ENCODE data around the gene BCKDHA. TPM values are rescaled to one million over a fixed set of nuclear protein-coding genes. Genes with fewer than 3 reads are reported as not detected.

The BCKDHA gene
- total and polyA plus RNA-seq, 7 donors = 19.0 to 35.7 (median 32.9) TPM

DNA sequence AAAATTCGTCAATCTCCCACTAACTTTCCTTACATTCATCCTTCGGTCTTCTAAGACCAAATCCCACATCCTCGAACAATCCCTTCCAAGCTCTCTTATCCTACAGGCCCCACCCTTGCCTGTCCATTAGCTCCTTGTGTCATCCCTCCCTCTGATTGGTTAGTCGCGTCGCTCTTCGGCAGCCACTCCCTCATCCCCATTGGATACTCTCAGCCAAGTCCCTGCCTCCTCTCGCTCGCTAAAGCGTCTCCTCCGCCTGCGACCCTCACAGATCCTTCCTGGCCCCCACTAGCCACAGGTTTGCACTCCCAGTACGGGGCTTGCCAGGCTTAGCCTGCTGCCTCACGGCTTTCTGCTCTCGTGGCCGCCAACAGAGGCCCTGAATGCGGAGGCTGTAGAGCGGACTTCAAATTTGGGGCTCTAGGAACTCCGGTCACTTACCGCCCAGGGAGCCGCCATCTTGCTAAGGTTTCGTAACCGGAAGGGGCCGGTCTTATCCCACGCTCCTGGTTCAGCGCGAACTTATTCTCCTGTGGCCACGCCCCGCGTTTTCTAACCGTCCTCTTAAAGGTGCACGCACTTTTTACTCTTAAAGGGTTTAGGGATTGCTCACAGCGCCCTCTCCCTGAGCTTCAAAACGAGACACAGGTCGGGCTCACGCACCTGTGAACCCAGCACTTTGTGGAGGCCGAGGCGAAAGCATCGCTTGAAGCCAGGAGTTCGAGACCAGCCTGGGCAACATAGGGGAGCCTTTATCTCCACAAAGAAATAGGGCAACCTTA lies 42.0 kb downstream of the BCKDHA start, which contains the start of gene DMAC2:
Gene DMAC2, minus strand, starts transcription at position 472 of the 782 bp plus-strand sequence. Its CDS starts 13 bp downstream, at position 459.
- WGBS, 2 donors = 0% methylated on average over 40 of the region's 40 CpGs
- peak; percentile 99 for DNase-seq
- Histone ChIP-seq H3K36me3 (peaks cover 0 to 23% (median 0%) of the 10 kb centered on the region in 4 donors), H3K4me3 (peak within 1 kb of the TSS; percentile 64 to 78 (median 74)), H3K9me3 (no peaks in the 10 kb centered on the region), H3K4me1 (peaks cover 0 to 18% (median 11%) of the 10 kb centered on the region in 4 donors), H3K27ac (peak within 1 kb of the TSS; percentile 89 to 98 (median 94)), H3K27me3 (peaks cover 0 to 19% (median 0%) of the 10 kb centered on the region in 3 donors)
- intact Hi-C loops (cut with DNase I) = loop anchor here (1.0 kb wide), 1 partner anchor 42 kb away; the partner anchor contains the start of genes BCKDHA and EXOSC5
- TF ChIP-seq EP300 (IDR thresholded peaks at IDR 0.05) = no peak
- TF ChIP-seq POLR2A (IDR thresholded peaks at IDR 0.05) = peak; percentile 74 to 78
- peak; percentile 68 to 89 (median 83) for TF ChIP-seq POLR2AphosphoS5 (IDR thresholded peaks at IDR 0.05)
- TF ChIP-seq, protein P1, sequence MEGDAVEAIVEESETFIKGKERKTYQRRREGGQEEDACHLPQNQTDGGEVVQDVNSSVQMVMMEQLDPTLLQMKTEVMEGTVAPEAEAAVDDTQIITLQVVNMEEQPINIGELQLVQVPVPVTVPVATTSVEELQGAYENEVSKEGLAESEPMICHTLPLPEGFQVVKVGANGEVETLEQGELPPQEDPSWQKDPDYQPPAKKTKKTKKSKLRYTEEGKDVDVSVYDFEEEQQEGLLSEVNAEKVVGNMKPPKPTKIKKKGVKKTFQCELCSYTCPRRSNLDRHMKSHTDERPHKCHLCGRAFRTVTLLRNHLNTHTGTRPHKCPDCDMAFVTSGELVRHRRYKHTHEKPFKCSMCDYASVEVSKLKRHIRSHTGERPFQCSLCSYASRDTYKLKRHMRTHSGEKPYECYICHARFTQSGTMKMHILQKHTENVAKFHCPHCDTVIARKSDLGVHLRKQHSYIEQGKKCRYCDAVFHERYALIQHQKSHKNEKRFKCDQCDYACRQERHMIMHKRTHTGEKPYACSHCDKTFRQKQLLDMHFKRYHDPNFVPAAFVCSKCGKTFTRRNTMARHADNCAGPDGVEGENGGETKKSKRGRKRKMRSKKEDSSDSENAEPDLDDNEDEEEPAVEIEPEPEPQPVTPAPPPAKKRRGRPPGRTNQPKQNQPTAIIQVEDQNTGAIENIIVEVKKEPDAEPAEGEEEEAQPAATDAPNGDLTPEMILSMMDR (IDR thresholded peaks at IDR 0.05) = peak in 2 of 4 experiments; percentile 19 to 39

DNA sequence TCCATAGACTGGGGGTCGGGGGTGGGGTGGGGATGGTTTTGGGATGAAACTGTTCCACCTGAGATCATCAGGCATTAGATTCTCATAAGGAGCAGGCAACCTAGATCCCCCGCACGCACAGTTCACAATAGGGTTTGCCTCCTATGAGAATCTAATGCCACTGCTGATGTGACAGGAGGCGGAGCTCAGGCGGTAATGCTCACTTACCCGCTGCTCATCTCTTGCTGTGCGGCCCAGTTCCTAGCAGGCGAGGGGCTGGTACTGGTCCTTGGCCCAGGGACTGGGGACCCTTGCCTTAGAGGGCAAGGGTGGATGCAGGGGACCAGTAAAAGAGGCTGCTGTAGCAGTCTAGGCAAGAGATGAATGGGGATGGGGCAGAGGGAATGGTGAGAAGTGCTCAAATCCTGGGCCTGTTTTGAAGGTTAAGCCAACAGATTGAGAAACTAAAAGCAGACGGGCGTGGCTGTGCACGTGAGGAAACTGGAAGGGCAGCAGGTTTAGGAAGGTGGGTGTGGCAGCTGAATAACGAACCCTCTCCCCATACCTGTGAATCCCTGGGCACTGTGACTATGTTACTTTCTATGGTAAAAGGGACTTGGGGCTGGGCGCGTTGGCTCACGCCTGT lies 43.8 kb downstream of the BCKDHA start:
- H3K4me3 ChIP-seq = no peak overlapping the region
- no peaks in the 10 kb centered on the region for H3K9me3 ChIP-seq
- TF ChIP-seq POLR2A (IDR thresholded peaks at IDR 0.05) (no peak), EP300 (IDR thresholded peaks at IDR 0.05) (no peak), POLR2AphosphoS5 (IDR thresholded peaks at IDR 0.05) (no peak)
- TF ChIP-seq, protein P1 (IDR thresholded peaks at IDR 0.05) = no peak
- peaks cover 0 to 17% (median 0%) of the 10 kb centered on the region in 4 donors for H3K36me3 ChIP-seq
- H3K27me3 ChIP-seq = peaks cover 0 to 28% (median 0%) of the 10 kb centered on the region in 3 donors
- WGBS, 2 donors = 70 to 87% methylated on average over 15 of the region's 15 CpGs
- DNase-seq = no peak
- H3K27ac ChIP-seq = no peak overlapping the region
- H3K4me1 ChIP-seq = peaks cover 0 to 18% (median 11%) of the 10 kb centered on the region in 4 donors
- intact Hi-C loops (cut with DNase I) = no loop called here

- Histone ChIP-seq H3K36me3 (peaks cover 0 to 4% (median 0%) of the 10 kb centered on the region in 4 donors), H3K4me1 (peaks cover 0 to 18% (median 11%) of the 10 kb centered on the region in 4 donors), H3K27ac (no peak within 1 kb of the TSS), H3K9me3 (no peaks in the 10 kb centered on the region), H3K4me3 (no peak within 1 kb of the TSS), H3K27me3 (peaks cover 0 to 38% (median 0%) of the 10 kb centered on the region in 3 donors)
- no peak for TF ChIP-seq EP300 (IDR thresholded peaks at IDR 0.05)
- TF ChIP-seq POLR2AphosphoS5 (IDR thresholded peaks at IDR 0.05) = no peak
- TF ChIP-seq POLR2A (IDR thresholded peaks at IDR 0.05) = no peak
- TF ChIP-seq, protein P1 (IDR thresholded peaks at IDR 0.05) = no peak
- DNase-seq = no peak
- intact Hi-C loops (cut with DNase I) = no loop called here
- WGBS, 2 donors = 62 to 74% methylated on average over 7 of the region's 7 CpGs
Observed at GRCh38 chr19:41442473-41443355, 45.1 kb downstream of the BCKDHA start, which contains the start of gene ERICH4. ERICH4 (plus strand) TSS chr19:41443156; CDS start chr19:41443170, 14 bp downstream.

DNA sequence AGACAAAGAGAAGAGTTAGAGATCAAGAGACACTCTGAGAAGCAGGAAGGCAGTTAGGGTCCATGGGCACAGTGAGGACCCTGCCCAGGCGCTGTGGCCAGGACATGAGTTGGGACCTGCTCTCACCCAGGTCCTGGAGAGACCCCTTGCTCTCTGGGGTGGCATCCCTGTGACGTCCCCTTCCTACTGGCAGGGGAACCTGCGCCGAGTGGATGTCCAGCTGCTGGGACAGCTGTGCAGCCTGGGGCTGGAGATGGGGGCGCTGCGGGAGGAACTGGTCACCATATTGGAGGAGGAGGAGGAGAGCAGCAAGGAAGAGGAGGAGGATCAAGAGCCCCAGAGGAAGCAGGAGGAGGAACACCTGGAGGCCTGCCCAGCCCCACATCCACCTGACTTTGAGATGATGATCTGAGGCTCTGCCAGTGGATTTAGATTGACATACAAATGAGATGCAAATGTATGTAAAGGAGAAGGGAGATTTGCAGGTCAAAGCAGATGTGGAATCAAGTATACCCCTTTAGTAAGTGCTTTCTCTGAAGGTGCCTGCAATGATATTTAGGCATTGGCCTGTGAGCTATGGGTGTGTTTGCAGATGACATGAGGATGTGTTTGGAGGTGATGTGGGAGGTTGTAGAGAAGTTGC lies 46.3 kb downstream of the BCKDHA start:
- Histone ChIP-seq H3K9me3 (no peaks in the 10 kb centered on the region), H3K4me1 (peaks cover 0 to 13% (median 6%) of the 10 kb centered on the region in 4 donors), H3K27ac (no peak overlapping the region), H3K27me3 (peaks cover 0 to 38% (median 0%) of the 10 kb centered on the region in 3 donors), H3K4me3 (no peak overlapping the region), H3K36me3 (no peaks in the 10 kb centered on the region)
- no peak for DNase-seq
- TF ChIP-seq POLR2AphosphoS5 (IDR thresholded peaks at IDR 0.05) = no peak
- TF ChIP-seq, protein P1 (IDR thresholded peaks at IDR 0.05) = no peak
- no peak for TF ChIP-seq POLR2A (IDR thresholded peaks at IDR 0.05)
- no peak for TF ChIP-seq EP300 (IDR thresholded peaks at IDR 0.05)
- WGBS, 2 donors = 79 to 80% methylated on average over 6 of the region's 6 CpGs
- intact Hi-C loops (cut with DNase I) = no loop called here
